ENCODE results near the gene ZNF44. TPM values are rescaled to one million over a fixed set of nuclear protein-coding genes. Genes with fewer than 3 reads are reported as not detected.

Gene ZNF44
- total RNA-seq, 1 donor, result 11.2 TPM

GRCh38 chr19:12272386-12272785 lies 22.3 kb downstream of the ZNF44 start:
- Histone ChIP-seq H3K9me3 (ENCODE audit: low read depth, low read length) (peaks cover 64% of the 10 kb centered on the region), H3K4me1 (ENCODE audit: insufficient read depth, low read length) (no peaks in the 10 kb centered on the region), H4K20me1 (ENCODE audit: insufficient read depth, low read length) (no peaks in the 10 kb centered on the region), H3K4me2 (ENCODE audit: insufficient read depth, low read length) (no peak overlapping the region), H3K27ac (ENCODE audit: low read depth, low read length) (no peak overlapping the region), H2AFZ (ENCODE audit: low read length) (no peak overlapping the region), H3K79me2 (ENCODE audit: insufficient read depth, low read length) (peaks cover 19% of the 10 kb centered on the region), H3K36me3 (ENCODE audit: insufficient read depth, low read length) (peaks cover 48% of the 10 kb centered on the region), H3K27me3 (ENCODE audit: insufficient read depth, low read length) (no peaks in the 10 kb centered on the region), H3K4me3 (ENCODE audit: insufficient read depth, low read length) (peak overlapping the region; percentile 13)
- no peak for DNase-seq (ENCODE audit: insufficient read length, low spot score, missing footprints)
- TF ChIP-seq CTCF (IDR thresholded peaks at IDR 0.05; ENCODE audit: extremely low read depth, low read depth, low read length), result no peak

- Histone ChIP-seq H4K20me1 (ENCODE audit: insufficient read depth, low read length) (no peaks in the 10 kb centered on the region), H2AFZ (ENCODE audit: low read length) (no peak overlapping the region), H3K4me3 (ENCODE audit: insufficient read depth, low read length) (no peak overlapping the region), H3K9me3 (ENCODE audit: low read depth, low read length) (peaks cover 58% of the 10 kb centered on the region), H3K79me2 (ENCODE audit: insufficient read depth, low read length) (peaks cover 3% of the 10 kb centered on the region), H3K4me1 (ENCODE audit: insufficient read depth, low read length) (no peaks in the 10 kb centered on the region), H3K27me3 (ENCODE audit: insufficient read depth, low read length) (no peaks in the 10 kb centered on the region), H3K4me2 (ENCODE audit: insufficient read depth, low read length) (no peak overlapping the region), H3K27ac (ENCODE audit: low read depth, low read length) (no peak overlapping the region), H3K36me3 (ENCODE audit: insufficient read depth, low read length) (peaks cover 43% of the 10 kb centered on the region)
- DNase-seq (ENCODE audit: insufficient read length, low spot score, missing footprints), result no peak
- no peak for TF ChIP-seq CTCF (IDR thresholded peaks at IDR 0.05; ENCODE audit: extremely low read depth, low read depth, low read length)
Observed at GRCh38 chr19:12270854-12271253, 23.8 kb downstream of the ZNF44 start.

- no peaks in the 10 kb centered on the region for H3K79me2 ChIP-seq (ENCODE audit: insufficient read depth, low read length)
- no peak for DNase-seq (ENCODE audit: insufficient read length, low spot score, missing footprints)
- H3K36me3 ChIP-seq (ENCODE audit: insufficient read depth, low read length), result peaks cover 8% of the 10 kb centered on the region
- no peak for TF ChIP-seq CTCF (IDR thresholded peaks at IDR 0.05; ENCODE audit: extremely low read depth, low read depth, low read length)
- no peak overlapping the region for H3K27ac ChIP-seq (ENCODE audit: low read depth, low read length)
- H3K4me1 ChIP-seq (ENCODE audit: insufficient read depth, low read length), result no peaks in the 10 kb centered on the region
- H2AFZ ChIP-seq (ENCODE audit: low read length), result no peak overlapping the region
- no peaks in the 10 kb centered on the region for H3K27me3 ChIP-seq (ENCODE audit: insufficient read depth, low read length)
- no peak overlapping the region for H3K4me3 ChIP-seq (ENCODE audit: insufficient read depth, low read length)
- H4K20me1 ChIP-seq (ENCODE audit: insufficient read depth, low read length), result no peaks in the 10 kb centered on the region
- peaks cover 20% of the 10 kb centered on the region for H3K9me3 ChIP-seq (ENCODE audit: low read depth, low read length)
- H3K4me2 ChIP-seq (ENCODE audit: insufficient read depth, low read length), result no peak overlapping the region
Observed at GRCh38 chr19:12265921-12266704, 28.6 kb downstream of the ZNF44 start.

GRCh38 chr19:12261554-12261953 lies 33.1 kb downstream of the ZNF44 start:
- TF ChIP-seq CTCF (IDR thresholded peaks at IDR 0.05; ENCODE audit: extremely low read depth, low read depth, low read length), result no peak
- Histone ChIP-seq H3K27me3 (ENCODE audit: insufficient read depth, low read length) (no peaks in the 10 kb centered on the region), H2AFZ (ENCODE audit: low read length) (no peak overlapping the region), H3K27ac (ENCODE audit: low read depth, low read length) (no peak overlapping the region), H4K20me1 (ENCODE audit: insufficient read depth, low read length) (no peaks in the 10 kb centered on the region), H3K79me2 (ENCODE audit: insufficient read depth, low read length) (no peaks in the 10 kb centered on the region), H3K36me3 (ENCODE audit: insufficient read depth, low read length) (no peaks in the 10 kb centered on the region), H3K9me3 (ENCODE audit: low read depth, low read length) (no peaks in the 10 kb centered on the region), H3K4me1 (ENCODE audit: insufficient read depth, low read length) (no peaks in the 10 kb centered on the region), H3K4me3 (ENCODE audit: insufficient read depth, low read length) (no peak overlapping the region), H3K4me2 (ENCODE audit: insufficient read depth, low read length) (no peak overlapping the region)
- no peak for DNase-seq (ENCODE audit: insufficient read length, low spot score, missing footprints)

Data from osteoblast (primary cell).